ENCODE data around the gene AKAP8L. TPM values are rescaled to one million over a fixed set of nuclear protein-coding genes. Genes with fewer than 3 reads are reported as not detected.

AKAP8L gene
- total RNA-seq, 1 experiment from 2014 or later, result 106 TPM

DNA sequence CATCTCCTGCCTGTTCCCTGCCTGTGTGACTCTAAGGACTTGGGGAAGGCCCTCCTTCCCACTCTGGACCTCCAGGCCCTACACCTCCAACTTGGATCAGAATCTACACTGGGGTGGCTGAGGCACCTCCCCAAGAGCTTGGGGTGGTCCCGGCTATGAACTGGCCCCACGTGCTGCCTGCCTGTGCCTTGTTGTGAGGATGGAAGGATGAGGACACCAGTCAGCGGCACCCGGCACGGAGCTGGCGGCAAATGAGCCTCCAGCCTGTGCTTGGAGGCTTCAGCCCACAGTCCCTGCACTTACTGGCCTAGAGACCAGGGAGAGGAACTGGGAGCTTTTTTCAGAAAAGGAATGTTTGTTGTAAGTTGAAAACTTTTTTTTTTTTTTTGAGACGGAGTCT lies 47.7 kb downstream of the AKAP8L start:
- intact Hi-C loops (cut with micrococcal nuclease), result loop anchor here (10.0 kb wide), 1 partner anchor 106 kb away; no protein-coding TSS in a partner anchor
- Histone ChIP-seq H3K27me3 (ENCODE audit: insufficient read depth, low read length) (no peaks in the 10 kb centered on the region), H3K79me2 (ENCODE audit: insufficient read depth, low read length) (peaks cover 46% of the 10 kb centered on the region), H3K4me2 (ENCODE audit: low read length) (no peak overlapping the region), H4K20me1 (ENCODE audit: insufficient read depth) (no peaks in the 10 kb centered on the region), H2AFZ (ENCODE audit: low read depth, low read length, poor library complexity, severe bottlenecking) (no peak overlapping the region), H3K9me3 (ENCODE audit: control insufficient read depth in 1 of 2, insufficient read depth in 1 of 2, low read depth in 1 of 2, low read length in 2 of 2) (no peaks in the 10 kb centered on the region), H3K9me2 (ENCODE audit: insufficient read depth) (no peaks in the 10 kb centered on the region), H3K27ac (ENCODE audit: low read depth, low read length) (no peak overlapping the region), H3K36me3 (ENCODE audit: control insufficient read depth in 1 of 2, insufficient read depth in 2 of 2, low read length in 2 of 2) (peaks cover 28 to 55% of the 10 kb centered on the region in 2 experiments), H3K9ac (ENCODE audit: low read length) (no peak overlapping the region), H3K4me3 (replicated peaks in 1 of 2; ENCODE audit: low read depth in 1 of 2, low read length in 2 of 2) (no peak overlapping the region), H3K4me1 (ENCODE audit: control insufficient read depth in 1 of 2, insufficient read depth in 2 of 2, low read length in 2 of 2) (no peaks in the 10 kb centered on the region)
- ATAC-seq, result no peak
- CTCF ChIA-PET, result no interaction called here
- no TSS peak for BruUV-seq (replicated peaks)
- TF ChIP-seq YY1 (IDR thresholded peaks at IDR 0.05; ENCODE audit: extremely low read depth, insufficient replicate concordance, low read depth, low read length) (no peak), ZNF274 (IDR thresholded peaks at IDR 0.05; ENCODE audit: low read depth, low read length) (no peak), ELF1 (IDR thresholded peaks at IDR 0.05; ENCODE audit: borderline replicate concordance, low read depth) (no peak), POLR2AphosphoS5 (IDR thresholded peaks at IDR 0.05; ENCODE audit: low read depth, low read length) (no peak), CEBPB (IDR thresholded peaks at IDR 0.05; ENCODE audit: low read depth) (no peak), CBX3 (IDR thresholded peaks at IDR 0.05; ENCODE audit: low read depth) (no peak), TCF7L2 (IDR thresholded peaks at IDR 0.05; ENCODE audit: borderline replicate concordance, extremely low read depth, insufficient read depth, insufficient read length) (no peak), SP1 (IDR thresholded peaks at IDR 0.05; ENCODE audit: low read depth) (no peak), ZFX (IDR thresholded peaks at IDR 0.05) (no peak), POLR2A (IDR thresholded peaks at IDR 0.05; ENCODE audit: borderline replicate concordance, extremely low read depth, insufficient read depth, insufficient read length) (no peak), JUND (IDR thresholded peaks at IDR 0.05) (no peak), EZH2phosphoT487 (IDR thresholded peaks at IDR 0.05; ENCODE audit: borderline replicate concordance) (no peak), FOSL1 (IDR thresholded peaks at IDR 0.05; ENCODE audit: low read depth) (no peak), SRF (IDR thresholded peaks at IDR 0.05; ENCODE audit: low read depth) (no peak), EZH2 (IDR thresholded peaks at IDR 0.05) (no peak)
- TF ChIP-seq, protein P1, sequence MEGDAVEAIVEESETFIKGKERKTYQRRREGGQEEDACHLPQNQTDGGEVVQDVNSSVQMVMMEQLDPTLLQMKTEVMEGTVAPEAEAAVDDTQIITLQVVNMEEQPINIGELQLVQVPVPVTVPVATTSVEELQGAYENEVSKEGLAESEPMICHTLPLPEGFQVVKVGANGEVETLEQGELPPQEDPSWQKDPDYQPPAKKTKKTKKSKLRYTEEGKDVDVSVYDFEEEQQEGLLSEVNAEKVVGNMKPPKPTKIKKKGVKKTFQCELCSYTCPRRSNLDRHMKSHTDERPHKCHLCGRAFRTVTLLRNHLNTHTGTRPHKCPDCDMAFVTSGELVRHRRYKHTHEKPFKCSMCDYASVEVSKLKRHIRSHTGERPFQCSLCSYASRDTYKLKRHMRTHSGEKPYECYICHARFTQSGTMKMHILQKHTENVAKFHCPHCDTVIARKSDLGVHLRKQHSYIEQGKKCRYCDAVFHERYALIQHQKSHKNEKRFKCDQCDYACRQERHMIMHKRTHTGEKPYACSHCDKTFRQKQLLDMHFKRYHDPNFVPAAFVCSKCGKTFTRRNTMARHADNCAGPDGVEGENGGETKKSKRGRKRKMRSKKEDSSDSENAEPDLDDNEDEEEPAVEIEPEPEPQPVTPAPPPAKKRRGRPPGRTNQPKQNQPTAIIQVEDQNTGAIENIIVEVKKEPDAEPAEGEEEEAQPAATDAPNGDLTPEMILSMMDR (IDR thresholded peaks at IDR 0.05 in 2 of 3, conservative IDR thresholded peaks at IDR 0.05 in 1 of 3; ENCODE audit: borderline replicate concordance in 1 of 3, insufficient read depth in 1 of 3, low read depth in 2 of 3, low read length in 2 of 3), result no peak
- TF ChIP-seq, protein P2, sequence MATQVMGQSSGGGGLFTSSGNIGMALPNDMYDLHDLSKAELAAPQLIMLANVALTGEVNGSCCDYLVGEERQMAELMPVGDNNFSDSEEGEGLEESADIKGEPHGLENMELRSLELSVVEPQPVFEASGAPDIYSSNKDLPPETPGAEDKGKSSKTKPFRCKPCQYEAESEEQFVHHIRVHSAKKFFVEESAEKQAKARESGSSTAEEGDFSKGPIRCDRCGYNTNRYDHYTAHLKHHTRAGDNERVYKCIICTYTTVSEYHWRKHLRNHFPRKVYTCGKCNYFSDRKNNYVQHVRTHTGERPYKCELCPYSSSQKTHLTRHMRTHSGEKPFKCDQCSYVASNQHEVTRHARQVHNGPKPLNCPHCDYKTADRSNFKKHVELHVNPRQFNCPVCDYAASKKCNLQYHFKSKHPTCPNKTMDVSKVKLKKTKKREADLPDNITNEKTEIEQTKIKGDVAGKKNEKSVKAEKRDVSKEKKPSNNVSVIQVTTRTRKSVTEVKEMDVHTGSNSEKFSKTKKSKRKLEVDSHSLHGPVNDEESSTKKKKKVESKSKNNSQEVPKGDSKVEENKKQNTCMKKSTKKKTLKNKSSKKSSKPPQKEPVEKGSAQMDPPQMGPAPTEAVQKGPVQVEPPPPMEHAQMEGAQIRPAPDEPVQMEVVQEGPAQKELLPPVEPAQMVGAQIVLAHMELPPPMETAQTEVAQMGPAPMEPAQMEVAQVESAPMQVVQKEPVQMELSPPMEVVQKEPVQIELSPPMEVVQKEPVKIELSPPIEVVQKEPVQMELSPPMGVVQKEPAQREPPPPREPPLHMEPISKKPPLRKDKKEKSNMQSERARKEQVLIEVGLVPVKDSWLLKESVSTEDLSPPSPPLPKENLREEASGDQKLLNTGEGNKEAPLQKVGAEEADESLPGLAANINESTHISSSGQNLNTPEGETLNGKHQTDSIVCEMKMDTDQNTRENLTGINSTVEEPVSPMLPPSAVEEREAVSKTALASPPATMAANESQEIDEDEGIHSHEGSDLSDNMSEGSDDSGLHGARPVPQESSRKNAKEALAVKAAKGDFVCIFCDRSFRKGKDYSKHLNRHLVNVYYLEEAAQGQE (IDR thresholded peaks at IDR 0.05; ENCODE audit: low read depth), result no peak
- TF ChIP-seq, protein P3, sequence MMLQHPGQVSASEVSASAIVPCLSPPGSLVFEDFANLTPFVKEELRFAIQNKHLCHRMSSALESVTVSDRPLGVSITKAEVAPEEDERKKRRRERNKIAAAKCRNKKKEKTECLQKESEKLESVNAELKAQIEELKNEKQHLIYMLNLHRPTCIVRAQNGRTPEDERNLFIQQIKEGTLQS (IDR thresholded peaks at IDR 0.05), result no peak
- TF ChIP-seq, protein P4, sequence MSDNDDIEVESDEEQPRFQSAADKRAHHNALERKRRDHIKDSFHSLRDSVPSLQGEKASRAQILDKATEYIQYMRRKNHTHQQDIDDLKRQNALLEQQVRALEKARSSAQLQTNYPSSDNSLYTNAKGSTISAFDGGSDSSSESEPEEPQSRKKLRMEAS (IDR thresholded peaks at IDR 0.05), result no peak
- TF ChIP-seq, protein P5, sequence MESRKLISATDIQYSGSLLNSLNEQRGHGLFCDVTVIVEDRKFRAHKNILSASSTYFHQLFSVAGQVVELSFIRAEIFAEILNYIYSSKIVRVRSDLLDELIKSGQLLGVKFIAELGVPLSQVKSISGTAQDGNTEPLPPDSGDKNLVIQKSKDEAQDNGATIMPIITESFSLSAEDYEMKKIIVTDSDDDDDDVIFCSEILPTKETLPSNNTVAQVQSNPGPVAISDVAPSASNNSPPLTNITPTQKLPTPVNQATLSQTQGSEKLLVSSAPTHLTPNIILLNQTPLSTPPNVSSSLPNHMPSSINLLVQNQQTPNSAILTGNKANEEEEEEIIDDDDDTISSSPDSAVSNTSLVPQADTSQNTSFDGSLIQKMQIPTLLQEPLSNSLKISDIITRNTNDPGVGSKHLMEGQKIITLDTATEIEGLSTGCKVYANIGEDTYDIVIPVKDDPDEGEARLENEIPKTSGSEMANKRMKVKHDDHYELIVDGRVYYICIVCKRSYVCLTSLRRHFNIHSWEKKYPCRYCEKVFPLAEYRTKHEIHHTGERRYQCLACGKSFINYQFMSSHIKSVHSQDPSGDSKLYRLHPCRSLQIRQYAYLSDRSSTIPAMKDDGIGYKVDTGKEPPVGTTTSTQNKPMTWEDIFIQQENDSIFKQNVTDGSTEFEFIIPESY (IDR thresholded peaks at IDR 0.05; ENCODE audit: extremely low read depth, insufficient replicate concordance, low read length), result no peak
- DNase-seq (ENCODE audit: low read depth, low spot score), result no peak
- RAD21 ChIA-PET (ENCODE audit: low non-redundant PET in 1 of 2, low total read pairs in 2 of 2, uncharacterized antibody in 2 of 2, unreplicated experiment in 2 of 2), result no interaction called here
- POLR2A ChIA-PET, result interaction anchor here (0.7 kb wide), 1 partner anchor 70 kb away, joined by 3 read pairs; no protein-coding TSS in a partner anchor

Measured in HCT116 (cell line).